ENCODE measurements around the gene RNF168. TPM values are rescaled to one million over a fixed set of nuclear protein-coding genes. Genes with fewer than 3 reads are reported as not detected.

RNF168 gene
- polyA plus RNA-seq, 1 donor (not counting 4 experiments of a cell fraction or from before 2014, with no cell fraction given), result 7.2 TPM

DNA sequence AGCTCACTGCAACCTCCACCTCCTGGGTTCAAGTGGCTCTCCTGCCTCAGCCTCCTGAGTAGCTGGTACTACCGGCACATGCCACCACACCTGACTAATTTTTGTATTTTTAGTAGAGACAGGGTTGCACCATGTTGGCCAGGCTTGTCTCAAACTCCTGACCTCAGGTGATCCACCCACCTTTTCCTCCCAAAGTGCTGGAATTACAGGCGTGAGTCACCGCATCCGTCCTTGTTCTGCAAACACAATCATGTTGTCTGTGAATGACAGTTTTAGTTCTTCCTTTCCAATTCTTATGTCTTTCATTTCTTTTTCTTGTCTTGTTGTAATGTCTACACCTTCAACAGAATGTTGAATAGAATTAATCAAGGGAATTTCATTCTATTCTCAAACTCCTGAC is 27.9 kb upstream of the RNF168 start:
- Histone ChIP-seq H3K79me2 (ENCODE audit: control insufficient read depth, insufficient read depth, low read length) (no peaks in the 10 kb centered on the region), H3K9me3 (ENCODE audit: control insufficient read depth, low read depth, low read length) (no peaks in the 10 kb centered on the region), H2AFZ (ENCODE audit: control insufficient read depth, low read length) (no peak overlapping the region), H3K9me1 (ENCODE audit: control insufficient read depth, extremely low read depth, insufficient read depth, low read length) (no peaks in the 10 kb centered on the region), H3K27ac (ENCODE audit: control insufficient read depth, insufficient read depth, low read length) (no peak overlapping the region), H3K4me1 (ENCODE audit: control insufficient read depth, extremely low read depth, insufficient read depth, low read length) (peaks cover 7% of the 10 kb centered on the region), H3K4me3 (ENCODE audit: control insufficient read depth in 2 of 3, extremely low read depth in 1 of 3, insufficient read depth in 2 of 3, low read depth in 1 of 3, low read length in 3 of 3) (no peak overlapping the region), H4K20me1 (ENCODE audit: control insufficient read depth, extremely low read depth, insufficient read depth, low read length) (no peaks in the 10 kb centered on the region), H3K9ac (ENCODE audit: control insufficient read depth, extremely low read depth, insufficient read depth, low read length) (no peak overlapping the region), H3K27me3 (ENCODE audit: control insufficient read depth, extremely low read depth, insufficient read depth, low read length) (no peaks in the 10 kb centered on the region), H3K36me3 (ENCODE audit: control insufficient read depth in 2 of 2, extremely low read depth in 1 of 2, insufficient read depth in 2 of 2, low read length in 2 of 2) (no peaks in the 10 kb centered on the region), H3K4me2 (ENCODE audit: control insufficient read depth, extremely low read depth, insufficient read depth, low read depth, low read length) (no peak overlapping the region)
- no peak for FAIRE-seq
- TF ChIP-seq EZH2 (IDR thresholded peaks at IDR 0.05; ENCODE audit: low read length), result no peak
- TF ChIP-seq CTCF (optimal IDR thresholded peaks at IDR 0.05 in 1 of 3, IDR thresholded peaks at IDR 0.05 in 1 of 3, conservative IDR thresholded peaks at IDR 0.05 in 1 of 3; ENCODE audit: extremely low read depth in 1 of 3, insufficient read depth in 2 of 3, low read length in 3 of 3), result no peak
- dilution Hi-C loops (cut with MboI; ENCODE audit: extremely low pct_ligation_motif_present, low sequenced_read_pairs), result no loop called here
- DNase-seq (ENCODE audit: low read depth, low spot score), result no peak

- Histone ChIP-seq H3K36me3 (ENCODE audit: control insufficient read depth in 2 of 2, extremely low read depth in 1 of 2, insufficient read depth in 2 of 2, low read length in 2 of 2) (no peaks in the 10 kb centered on the region), H3K4me2 (ENCODE audit: control insufficient read depth, extremely low read depth, insufficient read depth, low read depth, low read length) (peak overlapping the region; percentile 78), H3K9me3 (ENCODE audit: control insufficient read depth, low read depth, low read length) (no peaks in the 10 kb centered on the region), H3K9ac (ENCODE audit: control insufficient read depth, extremely low read depth, insufficient read depth, low read length) (peak overlapping the region; percentile 64), H3K79me2 (ENCODE audit: control insufficient read depth, insufficient read depth, low read length) (no peaks in the 10 kb centered on the region), H3K27ac (ENCODE audit: control insufficient read depth, insufficient read depth, low read length) (no peak overlapping the region), H3K27me3 (ENCODE audit: control insufficient read depth, extremely low read depth, insufficient read depth, low read length) (no peaks in the 10 kb centered on the region), H4K20me1 (ENCODE audit: control insufficient read depth, extremely low read depth, insufficient read depth, low read length) (no peaks in the 10 kb centered on the region), H3K9me1 (ENCODE audit: control insufficient read depth, extremely low read depth, insufficient read depth, low read length) (no peaks in the 10 kb centered on the region), H2AFZ (ENCODE audit: control insufficient read depth, low read length) (peak overlapping the region; percentile 88), H3K4me1 (ENCODE audit: control insufficient read depth, extremely low read depth, insufficient read depth, low read length) (peaks cover 7% of the 10 kb centered on the region), H3K4me3 (ENCODE audit: control insufficient read depth in 2 of 3, extremely low read depth in 1 of 3, insufficient read depth in 2 of 3, low read depth in 1 of 3, low read length in 3 of 3) (peak overlapping the region; percentile 42 to 71 (median 48))
- dilution Hi-C loops (cut with MboI; ENCODE audit: extremely low pct_ligation_motif_present, low sequenced_read_pairs), result no loop called here
- DNase-seq (ENCODE audit: low read depth, low spot score) (no peak), FAIRE-seq (no peak)
- TF ChIP-seq EZH2 (IDR thresholded peaks at IDR 0.05; ENCODE audit: low read length), result no peak
- peak; percentile 52 to 77 (median 69) for TF ChIP-seq CTCF (optimal IDR thresholded peaks at IDR 0.05 in 1 of 3, IDR thresholded peaks at IDR 0.05 in 1 of 3, conservative IDR thresholded peaks at IDR 0.05 in 1 of 3; ENCODE audit: extremely low read depth in 1 of 3, insufficient read depth in 2 of 3, low read length in 3 of 3)
These were observed 25.2 kb upstream of the RNF168 start for GRCh38 chr3:196528639-196529233.
